HG02759 (cell line): ENCODE results near the gene IFT52.
"Not testable (repeated sequence)": the region's sequence is repeated elsewhere in the genome, so short reads cannot be mapped to it uniquely, and the experiment has no call there.

Source experiments
- ATAC-seq: cut with Tn5 transposase; IDR thresholded peaks from one replicate; pipeline ENCODE4 v1.9.1; 2021; ENCODE audit warnings: mild to moderate bottlenecking, moderate library complexity; ENCODE audit not compliant: unreplicated experiment

IFT52 gene

GRCh38 chr20:43565758-43566104 is 25.0 kb upstream of the IFT52 start:
- no peak for ATAC-seq

- ATAC-seq: no peak
Observed at GRCh38 chr20:43567477-43567876, 23.3 kb upstream of the IFT52 start.

GRCh38 chr20:43568706-43569105 is 22.0 kb upstream of the IFT52 start:
- no peak for ATAC-seq

GRCh38 chr20:43569282-43569681 is 21.5 kb upstream of the IFT52 start:
- no peak for ATAC-seq

- ATAC-seq: no peak
Observed at GRCh38 chr20:43570496-43570895, 20.2 kb upstream of the IFT52 start.

- ATAC-seq: no peak
Observed at GRCh38 chr20:43571310-43571709, 19.4 kb upstream of the IFT52 start.

GRCh38 chr20:43571771-43572170 is 19.0 kb upstream of the IFT52 start:
- no peak for ATAC-seq

- no peak for ATAC-seq
Observed at GRCh38 chr20:43572891-43573290, 17.8 kb upstream of the IFT52 start.

- no peak for ATAC-seq
Observed at GRCh38 chr20:43576108-43576507, 14.6 kb upstream of the IFT52 start.

GRCh38 chr20:43579861-43580793 is 10.6 kb upstream of the IFT52 start:
- ATAC-seq: no peak

- ATAC-seq: no peak
Observed at GRCh38 chr20:43583133-43583864, 7.4 kb upstream of the IFT52 start.

- ATAC-seq: no peak
Observed at GRCh38 chr20:43583982-43584432, 6.7 kb upstream of the IFT52 start.

GRCh38 chr20:43584448-43585136 is 6.1 kb upstream of the IFT52 start:
- ATAC-seq: no peak

- no peak for ATAC-seq
Observed at GRCh38 chr20:43586641-43587040, 4.1 kb upstream of the IFT52 start.

GRCh38 chr20:43588526-43588925 is 2.2 kb upstream of the IFT52 start:
- ATAC-seq: not testable (repeated sequence)

GRCh38 chr20:43590036-43590391 is 723 bp upstream of the IFT52 start:
- no peak for ATAC-seq

GRCh38 chr20:43601960-43602359 is 11.2 kb downstream of the IFT52 start:
- ATAC-seq: not testable (repeated sequence)

GRCh38 chr20:43603124-43603523 is 12.4 kb downstream of the IFT52 start:
- no peak for ATAC-seq

GRCh38 chr20:43605715-43606114 is 15.0 kb downstream of the IFT52 start:
- ATAC-seq: no peak

GRCh38 chr20:43607278-43607677 is 16.5 kb downstream of the IFT52 start:
- not testable (repeated sequence) for ATAC-seq

- no peak for ATAC-seq
Observed at GRCh38 chr20:43631598-43631997, 40.9 kb downstream of the IFT52 start.
